ENCODE measurements around the gene CCDC160.

- TF ChIP-seq CTCF (IDR thresholded peaks at IDR 0.05; ENCODE audit: insufficient read depth, low read length, poor library complexity, severe bottlenecking) (no peak), EZH2phosphoT487 (conservative IDR thresholded peaks at IDR 0.05; ENCODE audit: low read length) (no peak)
These were observed 26.5 kb upstream of the CCDC160 start for GRCh38 chrX:134210465-134210864.
